GM21723 (cell line): ENCODE results near the gene CHCHD6.

Experiments
- ATAC-seq: cut with Tn5 transposase; IDR thresholded peaks from one replicate; pipeline ENCODE4 v1.9.1; 2021; ENCODE audit warnings: mild to moderate bottlenecking, moderate library complexity; ENCODE audit not compliant: unreplicated experiment

Gene CHCHD6

DNA sequence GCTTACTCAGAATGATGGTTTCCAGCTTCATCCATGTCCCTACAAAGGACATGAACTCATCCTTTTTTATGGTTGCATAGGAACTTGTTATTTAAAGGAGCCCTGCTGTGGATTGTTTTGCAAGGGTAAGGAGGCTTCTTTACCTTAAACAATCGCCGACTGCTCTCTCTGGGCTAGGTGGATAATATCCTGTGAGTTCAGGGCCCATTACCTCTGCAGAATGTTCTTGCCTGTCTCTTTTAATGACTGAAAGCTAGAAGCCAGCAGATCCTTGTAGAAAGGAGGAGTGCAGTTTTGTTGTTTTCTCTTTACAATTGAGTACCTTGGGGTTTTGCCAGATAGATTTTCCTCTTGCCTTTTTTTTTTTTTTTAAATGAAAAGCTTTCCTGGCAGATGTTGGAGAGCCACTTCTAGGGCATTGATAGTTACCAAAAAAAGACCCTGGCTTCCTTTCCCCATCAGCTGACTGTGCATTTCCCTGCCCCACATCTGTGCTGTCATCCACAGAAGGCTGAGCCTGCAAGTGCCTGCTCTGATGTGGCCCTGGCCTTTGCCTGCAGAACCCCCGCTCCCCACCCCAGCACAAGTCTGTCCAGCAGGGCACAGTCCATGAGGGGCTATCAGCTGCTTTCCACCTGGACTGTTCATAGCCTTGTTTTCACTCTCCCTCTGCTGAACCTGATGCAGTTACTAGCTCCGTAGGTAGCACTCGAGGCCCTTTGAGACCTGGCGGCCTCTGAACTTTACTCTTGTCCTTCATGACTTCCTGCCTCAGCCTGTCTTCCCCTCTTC lies 113.1 kb downstream of the CHCHD6 start:
- no peak for ATAC-seq

DNA sequence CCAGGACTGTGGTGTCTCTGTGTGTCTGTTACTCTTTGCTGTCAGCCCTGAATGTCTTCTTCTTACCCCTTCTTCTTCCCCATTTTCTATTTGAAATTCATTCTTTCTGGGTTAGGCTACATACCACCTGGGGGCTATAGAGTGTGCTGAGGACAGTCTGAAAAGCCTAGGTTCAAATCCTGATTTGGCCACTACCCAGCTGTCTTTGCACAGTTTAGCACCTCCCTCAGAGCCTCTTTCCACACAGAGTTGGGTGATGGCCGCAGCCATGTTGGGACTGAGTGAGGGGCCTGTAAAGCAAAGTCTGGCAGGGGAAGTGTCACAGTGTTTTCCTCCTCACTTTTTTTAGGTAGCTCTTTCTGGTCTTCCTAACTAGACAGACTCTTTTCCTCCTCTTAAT lies 113.7 kb downstream of the CHCHD6 start:
- ATAC-seq = no peak

DNA sequence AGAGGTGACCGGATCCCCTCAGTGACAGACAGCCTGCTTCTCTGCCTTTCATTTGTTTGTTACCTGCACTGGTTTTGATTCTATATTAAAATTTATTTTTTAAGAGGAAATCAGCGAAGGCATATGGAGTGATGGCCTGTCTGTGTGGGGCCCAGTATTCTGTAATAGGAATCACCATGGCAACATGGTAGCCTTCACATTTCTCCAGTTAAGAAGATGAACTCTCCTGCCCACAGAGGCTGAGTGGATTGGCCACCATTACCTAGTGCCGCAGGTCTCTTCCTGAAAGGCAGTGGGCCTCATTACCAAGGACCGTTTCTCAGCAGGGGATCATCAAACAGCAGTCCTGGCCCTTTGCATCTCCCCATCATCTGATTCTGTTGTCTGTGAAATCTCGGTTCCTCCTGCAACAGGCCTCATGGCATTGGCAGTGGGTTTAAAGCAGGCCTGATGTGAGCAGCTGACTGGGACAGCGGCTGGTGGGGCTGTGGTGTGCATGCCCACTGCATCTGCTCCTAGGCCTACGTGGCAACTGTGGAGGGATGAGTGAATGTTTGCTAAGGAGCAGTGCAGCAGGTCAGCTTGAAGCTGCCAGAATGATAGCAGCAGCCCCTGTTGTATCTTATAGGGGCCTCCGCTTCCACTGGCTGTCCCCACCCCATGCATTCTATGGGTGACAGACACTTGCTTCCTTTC lies 114.5 kb downstream of the CHCHD6 start:
- ATAC-seq = no peak

DNA sequence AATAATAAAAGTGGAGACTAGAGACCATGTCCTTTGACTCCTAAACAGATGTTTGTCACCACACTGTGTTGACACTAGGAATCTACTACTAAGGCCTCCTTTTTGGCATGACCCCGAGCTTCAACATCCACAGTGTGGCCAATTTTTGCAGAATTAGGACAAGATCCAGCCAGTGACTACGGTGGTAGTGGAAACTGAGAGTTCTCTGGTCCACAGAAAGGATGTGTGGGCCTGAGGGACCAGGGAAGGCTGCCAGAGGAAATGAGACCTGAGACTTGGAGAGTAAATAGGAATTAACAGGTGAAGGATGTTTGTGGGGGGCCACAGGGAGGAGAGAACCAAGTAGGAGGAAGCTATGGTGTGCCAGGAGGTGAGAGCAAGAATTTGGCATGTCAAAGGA lies 122.7 kb downstream of the CHCHD6 start:
- no peak for ATAC-seq

DNA sequence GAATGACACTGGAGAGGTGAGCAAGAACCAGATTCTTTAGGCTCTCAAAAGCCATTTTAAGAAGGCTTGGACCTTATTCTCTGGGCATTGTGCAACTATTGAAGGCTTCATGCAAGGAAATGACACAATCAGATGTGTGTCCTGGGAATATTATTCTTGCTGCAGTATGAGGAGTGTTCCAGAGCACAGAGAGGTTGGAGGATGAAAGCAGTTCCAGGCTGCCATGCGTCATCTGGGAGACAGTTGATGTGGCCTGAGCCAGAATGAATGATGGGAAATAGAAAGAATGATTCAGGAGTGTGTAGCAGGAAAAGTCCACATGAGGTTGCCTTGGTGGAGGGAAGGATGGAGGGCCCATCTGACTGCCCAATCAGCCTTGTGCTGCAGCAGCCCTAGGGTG lies 123.1 kb downstream of the CHCHD6 start:
- no peak for ATAC-seq

DNA sequence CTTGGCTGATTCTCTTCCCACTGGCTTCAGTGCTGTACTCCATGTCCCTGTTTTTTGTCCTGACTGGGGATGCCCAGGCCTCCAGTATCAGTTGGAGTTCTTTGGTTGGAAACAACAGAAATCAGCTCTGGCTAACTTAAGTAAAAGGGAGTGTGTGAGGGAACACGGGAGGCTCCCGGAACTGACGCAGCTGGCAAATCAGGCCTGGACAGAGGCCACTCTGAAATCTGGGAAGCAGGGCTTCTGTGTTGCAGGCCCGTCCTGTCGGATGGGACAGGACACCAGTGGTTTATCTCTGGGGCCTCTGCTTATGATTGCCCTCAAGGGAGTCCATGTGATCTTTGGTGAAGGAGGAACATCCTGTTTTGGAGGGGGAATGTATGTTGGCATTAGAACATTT lies 124.3 kb downstream of the CHCHD6 start:
- ATAC-seq = no peak

DNA sequence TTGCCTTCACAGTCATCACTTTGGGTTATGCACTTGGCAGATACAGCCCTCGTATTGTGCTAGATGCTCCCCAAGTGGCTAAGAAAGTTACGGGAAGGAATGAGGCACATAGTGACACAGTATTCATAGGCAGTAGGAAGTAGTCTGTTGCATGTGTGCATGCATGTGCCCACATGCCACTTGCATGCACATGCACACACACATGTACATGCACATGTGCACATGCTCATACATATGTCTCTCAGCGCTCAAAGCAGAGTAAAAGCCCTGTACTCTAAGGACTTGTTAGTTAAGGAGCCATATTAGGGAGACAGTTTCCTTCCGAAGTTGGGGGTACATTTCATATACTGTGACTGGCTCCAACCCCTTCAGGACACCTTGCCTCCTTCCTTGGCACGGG lies 128.9 kb downstream of the CHCHD6 start:
- no peak for ATAC-seq

DNA sequence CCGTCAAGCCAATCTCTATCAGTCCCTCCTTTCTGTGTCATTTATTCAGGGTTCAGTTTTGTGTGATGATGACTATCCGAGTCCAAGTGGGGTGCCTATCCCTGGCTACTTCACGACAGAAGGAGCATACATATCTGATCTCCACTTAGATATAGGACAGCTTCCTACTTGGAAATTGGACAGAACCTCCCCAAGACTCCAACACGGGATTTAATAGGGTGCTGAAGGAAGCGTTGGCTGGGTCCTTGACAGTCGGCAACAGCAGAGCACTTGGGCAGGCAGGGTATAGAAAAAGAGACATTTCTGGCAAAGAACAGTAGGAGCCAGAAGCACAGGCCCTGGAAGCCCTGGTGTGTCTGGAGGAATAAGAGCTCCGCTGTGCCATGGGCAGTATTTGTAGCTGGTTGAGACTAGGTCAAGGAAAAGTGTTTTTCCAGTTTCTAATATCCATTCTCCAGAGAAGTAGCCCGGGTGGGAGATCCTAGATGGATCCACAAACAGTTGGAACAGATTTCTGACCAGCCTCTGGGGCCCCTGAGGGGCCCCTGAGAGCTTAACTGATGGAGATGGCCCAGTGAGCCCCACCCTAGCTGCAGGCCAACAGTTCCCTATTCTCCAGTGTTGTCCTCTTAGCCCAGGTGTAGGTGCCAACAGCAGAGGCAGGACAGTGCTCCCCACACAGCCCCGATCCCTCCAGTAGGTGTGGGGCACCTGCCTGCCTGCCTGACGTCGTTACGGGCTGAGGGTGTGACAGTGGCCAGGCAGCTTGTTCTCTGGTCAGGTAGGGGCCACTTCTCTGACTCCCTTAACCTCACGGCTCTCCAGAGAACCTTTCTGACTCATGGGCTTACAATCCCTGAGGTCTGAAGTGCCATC lies 130.8 kb downstream of the CHCHD6 start:
- ATAC-seq = no peak

DNA sequence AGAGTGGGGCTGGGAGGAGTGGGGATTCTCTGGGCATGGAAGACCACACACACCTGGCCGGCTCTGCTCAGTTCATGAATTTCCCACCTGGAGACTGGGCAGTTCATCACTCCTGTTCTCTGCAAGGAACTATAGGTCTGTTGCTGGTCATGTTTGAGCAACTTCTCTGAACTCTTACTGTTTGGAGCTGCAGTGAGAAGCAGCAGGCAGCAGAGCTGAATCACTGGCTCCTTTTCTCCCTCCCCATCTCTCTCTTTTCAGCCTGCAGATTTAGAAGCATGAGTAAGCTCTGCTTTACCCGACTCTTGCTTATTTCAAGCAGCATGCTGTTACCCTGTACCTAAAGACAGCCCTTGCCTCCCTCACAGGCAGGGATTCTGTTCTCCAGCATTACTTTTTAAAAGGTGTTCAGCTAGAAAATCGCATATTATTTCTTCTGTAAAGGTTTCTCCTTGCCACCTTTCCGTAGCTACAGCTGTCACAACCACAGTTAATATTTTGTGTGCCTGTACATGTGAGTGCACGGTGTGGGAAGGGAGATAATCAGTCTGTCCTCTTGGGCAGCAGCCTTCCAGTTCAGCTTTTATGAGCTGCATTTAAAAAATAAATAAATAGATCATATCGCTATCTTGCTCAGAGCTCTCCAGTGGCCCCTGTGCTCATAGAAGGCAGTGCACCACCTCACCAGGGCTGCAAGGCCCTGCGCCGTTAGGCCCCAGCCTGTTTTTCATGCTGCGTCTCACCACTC lies 131.6 kb downstream of the CHCHD6 start:
- no peak for ATAC-seq

DNA sequence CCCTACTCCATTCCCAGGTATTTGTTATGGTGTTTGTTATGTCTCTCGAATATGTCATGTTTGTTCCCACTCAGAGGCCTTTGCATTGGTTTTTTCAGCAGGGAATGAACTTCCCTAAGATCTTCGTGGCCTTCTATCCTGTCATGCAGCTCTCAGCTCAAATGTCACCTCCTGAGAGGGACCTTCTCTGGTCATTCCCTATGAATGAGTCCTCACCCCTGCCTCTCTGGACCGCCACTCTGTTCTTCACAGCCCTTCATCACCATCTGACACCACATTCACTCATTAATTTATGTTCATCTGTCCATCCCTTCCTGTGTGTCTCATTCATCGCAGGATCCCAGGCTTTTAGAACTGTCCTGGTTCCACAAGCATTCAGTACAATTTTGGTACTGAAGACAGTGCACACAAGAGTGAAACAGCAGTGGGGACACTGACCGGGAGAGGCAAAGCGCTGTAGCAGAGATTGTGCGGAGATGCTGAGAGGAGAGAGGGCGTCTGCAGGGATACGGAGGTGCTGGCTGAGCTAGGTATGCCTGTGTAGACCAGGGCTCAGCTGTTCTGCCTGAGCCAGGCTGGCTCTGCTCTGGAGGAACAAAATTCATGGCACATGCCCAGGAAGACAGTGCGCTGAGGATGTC lies 132.3 kb downstream of the CHCHD6 start:
- ATAC-seq = no peak

DNA sequence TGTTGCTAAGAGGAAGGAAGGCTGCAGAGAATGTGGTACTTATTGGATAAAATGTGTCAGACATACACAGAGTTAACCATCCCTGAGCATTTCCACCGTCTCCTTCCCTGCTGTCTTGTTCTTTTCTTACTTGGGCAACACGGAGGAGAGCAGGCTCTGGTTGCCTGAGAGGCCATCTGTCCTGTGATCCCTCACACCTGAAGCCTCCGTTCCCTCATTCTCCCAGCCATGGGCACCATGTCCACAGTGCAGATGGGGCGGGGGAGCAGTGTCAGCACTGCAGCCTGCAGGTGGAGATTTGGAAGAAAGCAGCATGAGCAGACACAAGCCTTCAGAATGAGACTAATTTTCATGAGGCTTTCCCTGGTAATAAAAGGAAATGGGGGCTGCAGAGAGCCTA lies 133.7 kb downstream of the CHCHD6 start:
- no peak for ATAC-seq

DNA sequence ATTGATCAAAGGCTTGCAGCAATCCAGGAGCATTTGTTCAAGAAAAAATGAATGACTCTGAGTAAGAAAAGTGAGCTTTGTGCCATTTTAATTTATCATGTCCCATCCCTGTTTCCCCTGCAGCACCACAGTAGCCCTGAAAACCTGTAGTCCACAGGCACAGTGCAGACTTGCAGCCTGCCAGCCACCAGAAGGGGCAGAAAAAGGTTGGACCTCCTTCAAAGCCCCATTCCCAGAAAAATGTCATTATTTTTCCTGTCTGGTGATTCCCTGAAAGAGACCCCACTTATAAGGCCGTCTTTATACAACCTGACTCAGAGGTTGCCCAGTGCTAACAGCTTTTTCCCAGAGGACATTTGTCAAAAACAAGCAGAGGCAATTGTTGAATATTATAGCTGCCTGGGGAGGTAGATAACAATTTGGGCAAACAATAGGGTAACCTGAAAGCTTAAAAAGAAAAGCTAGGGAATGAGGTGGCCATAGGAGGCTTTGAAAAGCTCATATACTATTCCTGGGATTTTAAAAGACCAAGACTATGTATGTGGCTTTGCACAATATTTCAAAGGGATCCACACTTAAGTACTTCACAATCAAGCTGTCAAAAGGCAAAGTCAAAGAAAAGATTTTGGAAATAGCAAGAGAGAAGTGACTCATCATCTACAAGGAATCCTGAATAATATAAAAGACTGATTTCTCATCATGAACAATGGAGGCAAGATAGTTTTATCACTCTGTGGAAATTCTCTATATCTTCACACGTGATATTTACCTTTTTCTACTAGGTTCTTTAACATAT lies 142.1 kb downstream of the CHCHD6 start:
- ATAC-seq = no peak

DNA sequence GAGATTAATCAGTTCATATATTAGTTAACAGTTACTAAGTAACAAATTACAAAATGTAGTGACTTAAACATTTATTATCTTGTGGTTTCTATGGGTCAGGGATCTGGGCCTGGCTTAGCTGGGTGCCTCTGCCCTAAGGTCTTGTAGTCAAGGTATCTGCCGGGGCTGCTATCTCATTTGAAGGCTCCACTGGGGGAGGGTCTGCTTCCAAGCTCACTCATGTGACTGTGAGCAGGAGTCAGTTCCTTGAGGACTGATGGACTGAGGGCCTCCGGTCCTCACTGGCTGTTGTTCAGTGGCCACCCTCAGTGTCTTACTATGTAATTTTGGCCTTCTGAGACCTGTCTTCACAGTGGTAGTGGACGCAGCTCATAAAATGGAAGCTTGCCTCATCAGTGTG lies 143.0 kb downstream of the CHCHD6 start:
- no peak for ATAC-seq

DNA sequence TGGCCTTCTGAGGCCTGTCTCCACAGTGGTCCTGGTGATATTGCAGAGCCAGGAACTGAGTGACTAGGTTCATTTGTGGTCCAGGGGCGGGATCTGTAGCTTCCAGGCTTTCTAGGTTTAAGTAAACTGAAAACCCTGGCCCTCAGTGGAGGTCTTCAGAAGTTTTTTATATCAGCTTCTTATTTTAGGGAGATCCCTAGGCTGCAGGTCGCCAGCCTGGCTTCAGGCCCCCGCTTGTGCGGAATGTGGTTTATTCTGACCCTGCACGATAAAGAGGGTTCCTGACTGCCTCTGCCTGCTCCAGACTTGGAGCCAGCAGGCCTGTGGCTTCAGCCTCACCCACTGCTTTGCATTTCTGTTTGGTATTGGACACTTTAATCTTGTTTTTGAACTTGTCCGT lies 145.0 kb downstream of the CHCHD6 start:
- ATAC-seq = no peak

DNA sequence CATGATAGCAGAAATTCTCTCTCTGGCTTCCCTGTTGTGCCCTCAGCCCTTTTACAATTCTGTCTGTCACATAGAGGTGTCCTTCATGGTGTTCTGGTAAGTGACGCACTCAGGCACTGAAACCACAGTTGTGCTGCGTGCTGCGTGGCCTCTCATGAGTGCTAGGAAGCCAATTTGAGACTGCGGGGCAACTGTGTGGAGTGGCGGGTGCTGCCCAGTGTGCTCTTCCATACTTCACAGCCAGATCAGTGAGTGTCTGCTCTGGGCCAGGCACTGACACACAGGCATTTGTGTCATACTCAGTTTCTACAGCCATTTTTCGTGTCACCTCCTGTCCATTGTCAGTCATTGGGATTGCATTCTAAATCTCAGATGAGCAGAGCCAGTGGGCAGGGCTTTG lies 145.7 kb downstream of the CHCHD6 start:
- ATAC-seq = no peak

DNA sequence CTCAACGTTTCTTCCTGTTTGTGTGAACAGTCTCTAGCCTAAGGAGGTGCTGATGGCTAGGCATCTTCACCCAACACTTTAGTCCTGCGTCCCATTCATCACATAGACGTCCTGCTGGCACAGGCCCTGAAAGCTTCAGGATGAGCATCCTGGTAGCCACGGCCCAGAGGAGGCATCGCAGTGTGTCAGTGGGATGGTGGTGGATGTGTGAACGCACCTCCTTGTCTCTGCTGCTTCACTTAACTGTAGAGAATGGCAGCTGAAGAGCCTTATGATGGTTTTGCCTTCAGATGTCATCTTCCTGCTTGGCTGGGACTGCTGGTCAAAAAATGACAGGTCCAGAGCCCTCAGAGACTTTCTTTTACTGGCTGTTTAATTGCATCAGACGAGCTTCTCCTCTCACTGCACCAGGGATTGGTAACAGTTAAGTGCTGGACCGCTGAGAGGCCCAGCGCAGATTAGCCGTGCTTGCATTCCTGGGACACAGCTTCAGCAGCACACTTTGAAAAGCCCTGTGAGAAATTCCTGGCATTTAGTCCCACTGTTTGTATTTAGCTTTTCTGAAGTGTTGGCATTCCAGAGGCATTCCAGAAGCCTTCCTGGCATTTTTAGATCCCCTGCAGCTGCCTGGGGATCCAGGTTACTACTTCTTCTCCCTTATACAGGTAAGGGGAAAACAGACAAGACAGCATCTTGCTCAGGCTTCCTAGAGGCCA lies 146.5 kb downstream of the CHCHD6 start:
- no peak for ATAC-seq

DNA sequence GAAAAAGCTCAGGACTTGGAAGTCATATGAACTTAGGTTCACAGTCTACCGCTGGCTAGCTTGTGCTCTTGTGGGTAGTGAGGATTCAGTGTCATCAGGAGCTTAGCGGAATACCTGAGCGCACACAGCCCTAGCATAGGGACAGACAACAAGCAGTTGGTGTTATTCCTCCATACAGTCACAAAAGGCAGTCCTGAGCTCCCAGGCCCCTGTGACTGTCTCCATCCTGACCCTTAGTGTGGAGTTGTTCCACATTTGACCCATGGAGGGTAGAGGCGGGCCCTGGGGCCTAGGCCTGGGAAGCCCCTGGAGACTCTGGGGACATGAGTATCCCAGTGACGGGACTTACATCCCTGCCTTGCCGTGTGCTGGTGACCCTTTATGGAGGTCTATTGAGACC lies 147.3 kb downstream of the CHCHD6 start:
- no peak for ATAC-seq

DNA sequence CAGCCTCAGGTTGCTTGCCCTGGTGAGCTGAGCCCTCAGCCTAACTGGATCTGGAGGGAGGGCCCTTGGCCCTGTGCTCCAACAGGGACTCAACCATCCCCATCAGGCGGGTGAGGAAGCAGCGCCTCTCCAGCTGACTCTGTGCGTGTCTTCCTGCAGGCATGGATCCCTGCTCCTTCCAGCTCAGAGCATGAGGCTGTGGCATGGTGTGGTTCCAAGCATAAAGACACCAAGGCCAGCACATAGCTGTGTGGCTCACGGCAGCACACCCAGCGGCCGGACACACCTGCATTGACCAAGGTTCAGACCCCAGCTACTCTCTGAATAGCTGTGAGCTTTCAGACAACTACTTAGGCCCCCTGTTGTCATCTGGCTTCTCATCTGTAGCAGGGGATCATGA lies 147.9 kb downstream of the CHCHD6 start:
- no peak for ATAC-seq

DNA sequence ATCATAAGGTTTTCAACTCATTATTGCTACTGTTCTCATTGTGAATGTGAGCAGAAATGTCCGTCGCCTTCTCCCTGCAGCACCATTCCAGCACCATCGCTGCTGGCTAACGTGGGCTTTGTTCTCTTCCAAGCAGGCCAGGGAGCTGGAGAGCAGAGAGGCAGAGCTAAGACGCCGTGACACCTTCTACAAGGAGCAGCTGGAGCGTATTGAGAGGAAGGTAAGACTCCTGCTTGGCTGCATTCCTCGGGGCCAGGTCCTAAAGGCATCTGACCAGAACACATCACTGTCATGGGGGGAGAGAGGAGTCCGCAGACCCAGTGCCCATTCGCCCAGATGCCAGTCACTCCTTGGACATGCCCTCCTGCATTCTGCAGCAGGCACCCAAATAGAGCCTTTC lies 148.5 kb downstream of the CHCHD6 start:
- ATAC-seq = no peak
